ENCODE results near the gene HEG1. TPM values are rescaled to one million over a fixed set of nuclear protein-coding genes. Genes with fewer than 3 reads are reported as not detected.

The HEG1 gene
- total RNA-seq, 4 donors from 2014 or later = 6.0 to 52.8 (median 10.9) TPM

GRCh38 chr3:124966521-124967445, 89.0 kb downstream of the HEG1 start:
- H3K27ac ChIP-seq = peak overlapping the region in 1 of 4 donors; percentile 25
- TF ChIP-seq CTCF (IDR thresholded peaks at IDR 0.05) = no peak
- no peak for TF ChIP-seq POLR2A (IDR thresholded peaks at IDR 0.05)
- H3K4me1 ChIP-seq = peaks cover 0 to 63% (median 3%) of the 10 kb centered on the region in 4 donors

GRCh38 chr3:124965413-124965812, 90.4 kb downstream of the HEG1 start:
- Histone ChIP-seq H3K27me3 (no peaks in the 10 kb centered on the region), H3K36me3 (no peaks in the 10 kb centered on the region), H3K4me1 (peaks cover 0 to 58% (median 3%) of the 10 kb centered on the region in 4 donors), H3K27ac (no peak overlapping the region), H3K9me3 (no peaks in the 10 kb centered on the region), H3K4me3 (no peak overlapping the region)
- DNase-seq = no peak
- no peak for TF ChIP-seq CTCF (IDR thresholded peaks at IDR 0.05)
- no peak for TF ChIP-seq POLR2A (IDR thresholded peaks at IDR 0.05)

More at GRCh38 chr3:124966521-124967445, 89.0 kb downstream of the HEG1 start:
- peaks cover 0 to 4% (median 0%) of the 10 kb centered on the region in 3 donors for H3K36me3 ChIP-seq
- H3K27me3 ChIP-seq = no peaks in the 10 kb centered on the region
- no peaks in the 10 kb centered on the region for H3K9me3 ChIP-seq
- H3K4me3 ChIP-seq = no peak overlapping the region
- DNase-seq = no peak

DNA sequence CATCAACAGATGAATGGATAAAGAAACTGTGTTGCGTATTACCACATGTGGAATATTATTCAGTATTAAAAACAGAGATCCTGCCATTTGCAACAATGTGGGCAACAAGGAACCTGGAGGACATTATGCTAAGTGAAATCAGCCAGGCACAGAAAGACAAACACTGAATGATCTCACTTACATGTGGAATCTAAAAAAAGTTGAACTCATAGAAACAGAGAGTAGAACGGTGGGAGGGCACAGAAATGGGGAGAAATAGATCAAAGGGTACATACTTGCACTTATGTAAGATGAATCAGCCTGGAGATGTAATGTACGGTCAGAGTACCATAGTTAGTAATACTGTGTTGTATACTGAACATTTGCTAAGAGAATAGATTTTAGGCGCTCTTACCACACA, 91.4 kb downstream of the HEG1 start:
- H3K27ac ChIP-seq = peak overlapping the region in 3 of 4 donors; percentile 29 to 84 (median 70)
- no peak for DNase-seq

DNA sequence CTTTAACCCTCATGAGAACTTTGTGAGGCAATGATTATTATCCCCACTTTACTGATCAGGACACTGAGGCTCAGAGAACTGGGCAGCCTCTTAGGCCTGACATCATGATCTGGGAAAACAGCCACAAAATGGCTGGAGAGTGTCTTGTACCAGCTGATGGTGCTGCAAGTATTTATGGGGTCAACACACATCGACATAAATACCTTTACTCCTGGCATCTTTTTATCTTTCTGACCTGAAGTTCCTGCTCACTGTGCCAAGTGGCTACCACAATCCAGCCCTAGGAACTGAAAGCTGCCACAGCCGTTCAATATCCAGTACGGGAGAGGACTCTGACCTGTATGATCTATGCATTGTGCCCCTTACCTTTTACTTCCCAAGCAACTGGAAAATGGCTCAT, 92.0 kb downstream of the HEG1 start:
- Histone ChIP-seq H3K9me3 (no peaks in the 10 kb centered on the region), H3K27me3 (no peaks in the 10 kb centered on the region), H3K36me3 (no peaks in the 10 kb centered on the region), H3K4me3 (no peak overlapping the region), H3K4me1 (peaks cover 0 to 54% (median 6%) of the 10 kb centered on the region in 4 donors), H3K27ac (peak overlapping the region in 3 of 4 donors; percentile 56 to 84 (median 70))
- TF ChIP-seq POLR2A (IDR thresholded peaks at IDR 0.05) (no peak), CTCF (IDR thresholded peaks at IDR 0.05) (no peak)
- DNase-seq = peak in 2 of 3 donors; percentile 56 to 73

More for the DNA sequence above, 91.4 kb downstream of the HEG1 start:
- Histone ChIP-seq H3K4me3 (no peak overlapping the region), H3K9me3 (no peaks in the 10 kb centered on the region), H3K36me3 (no peaks in the 10 kb centered on the region), H3K27me3 (no peaks in the 10 kb centered on the region), H3K4me1 (peaks cover 0 to 52% (median 3%) of the 10 kb centered on the region in 4 donors)
- TF ChIP-seq POLR2A (IDR thresholded peaks at IDR 0.05) (no peak), CTCF (IDR thresholded peaks at IDR 0.05) (no peak)

DNA sequence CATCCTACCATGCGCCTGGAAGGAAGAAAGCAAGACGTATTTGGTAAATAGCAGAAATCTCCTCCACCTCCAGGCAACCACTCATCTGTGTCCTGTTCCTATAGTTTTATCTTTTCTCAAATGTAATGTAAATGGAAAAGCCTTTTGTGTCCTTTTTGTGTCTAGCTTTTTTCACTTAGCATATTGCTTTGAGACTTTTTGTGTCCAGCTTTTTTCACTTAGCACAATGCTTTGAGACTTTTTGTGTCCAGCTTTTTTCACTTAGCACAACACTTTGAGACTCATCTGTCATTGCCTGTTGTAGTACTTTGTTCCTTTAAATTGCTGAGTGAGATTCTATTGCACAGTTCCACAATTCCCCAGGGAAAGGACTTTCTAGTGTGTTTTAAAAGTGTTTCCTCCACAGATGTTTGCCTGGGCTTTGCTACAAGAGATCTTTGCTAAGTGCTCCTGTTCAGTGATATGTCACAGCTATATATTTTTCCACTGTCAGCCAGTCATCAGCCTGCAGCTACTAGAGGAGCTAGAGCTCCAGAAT, 93.3 kb downstream of the HEG1 start:
- DNase-seq = no peak

More for the DNA sequence above, 93.3 kb downstream of the HEG1 start:
- Histone ChIP-seq H3K36me3 (no peaks in the 10 kb centered on the region), H3K9me3 (no peaks in the 10 kb centered on the region), H3K4me1 (peaks cover 0 to 51% (median 6%) of the 10 kb centered on the region in 4 donors), H3K27ac (peak overlapping the region in 2 of 4 donors; percentile 70 to 84), H3K4me3 (no peak overlapping the region), H3K27me3 (no peaks in the 10 kb centered on the region)
- no peak for TF ChIP-seq POLR2A (IDR thresholded peaks at IDR 0.05)
- TF ChIP-seq CTCF (IDR thresholded peaks at IDR 0.05) = no peak

Measured in Peyer's patch (tissue), 4 donors.